Esophagus squamous epithelium (tissue), 5 donors: ENCODE results near the gene NUFIP2. TPM values are rescaled to one million over a fixed set of nuclear protein-coding genes. Genes with fewer than 3 reads are reported as not detected.
A peak's percentile ranks its signal among the peaks of the same experiment; 100 is the strongest.

Experiments
- DNase-seq: peaks from one replicate; lab custom pipeline; 2025; lab: John Stamatoyannopoulos, UW
- H3K27ac ChIP-seq, 4 donors: fragments of 200-600 bp; sonication (generic); one replicate each; pipeline ENCODE4 v1.5.1; 2016 to 2019; ENCODE audit warnings: mild to moderate bottlenecking in 1 of 4
- H3K27me3 ChIP-seq, 4 donors: fragments of 200-600 bp; sonication (generic); 1 replicate in 3 of 4; 2 replicates in 1 of 4; pipeline versions ENCODE4 v1.5.1 to v1.6.0; 2017 to 2021; ENCODE audit warnings: antibody characterized with exemption in 1 of 4
- H3K36me3 ChIP-seq, 3 donors: fragments of 200-600 bp; sonication (generic); one replicate each; pipeline ENCODE4 v1.5.1; 2016 to 2019
- H3K4me1 ChIP-seq, 3 donors: fragments of 200-600 bp; sonication (generic); one replicate each; pipeline ENCODE4 v1.5.1; 2017 to 2019
- H3K4me3 ChIP-seq, 4 donors: fragments of 200-600 bp; sonication (generic); 1 replicate in 3 of 4; 2 replicates in 1 of 4; pipeline ENCODE4 v1.5.1; 2016 to 2019; ENCODE audit warnings: mild to moderate bottlenecking in 2 of 4, moderate library complexity in 1 of 4
- H3K9me3 ChIP-seq, 3 donors: fragments of 200-600 bp; sonication (generic); one replicate each; pipeline ENCODE4 v1.5.1; 2016 to 2019
- POLR2A ChIP-seq, 4 donors: fragments of 450-650 bp; IDR thresholded peaks; one replicate each; pipeline ENCODE4 v1.6.1; 2017; ENCODE audit warnings: antibody characterized with exemption in 4 of 4, mild to moderate bottlenecking in 4 of 4, moderate library complexity in 3 of 4
- WGBS, 2 donors: methylation state at CpG; one replicate each; pipeline ENCODE4 v1.1.5; 2018; 5-methylcytosine and 5-hydroxymethylcytosine counted together
- intact Hi-C: fragments of 100-400 bp; cut with DNase I; formaldehyde crosslinking; loops from one replicate; pipeline ENCODE4 v1.15.0; 2022
- total RNA-seq, 4 donors: library from RNA; depleted of rRNA; stranded (reverse); fragments of >200 nt; gene quantifications; one replicate each; pipeline ENCODE4 v1.1.0, GENCODE V29; 2016
- TF ChIP-seq, protein P1 (sequence below), 6 experiments: fragments of 450-650 bp in 4 of 6; fragments of 200-600 bp in 2 of 6; sonication (generic) in 2 of 6; IDR thresholded peaks; one replicate each; pipeline ENCODE4 v1.5.1; 2016 to 2019; ENCODE audit warnings: antibody characterized with exemption in 6 of 6, mild to moderate bottlenecking in 4 of 6, moderate library complexity in 4 of 6
- donor health status: DM: yes; HTN: yes; CAD: no.

The NUFIP2 gene
- total RNA-seq, 4 donors from 2014 or later: 20.5 to 33.0 (median 28.4) TPM

- TF ChIP-seq, protein P1, sequence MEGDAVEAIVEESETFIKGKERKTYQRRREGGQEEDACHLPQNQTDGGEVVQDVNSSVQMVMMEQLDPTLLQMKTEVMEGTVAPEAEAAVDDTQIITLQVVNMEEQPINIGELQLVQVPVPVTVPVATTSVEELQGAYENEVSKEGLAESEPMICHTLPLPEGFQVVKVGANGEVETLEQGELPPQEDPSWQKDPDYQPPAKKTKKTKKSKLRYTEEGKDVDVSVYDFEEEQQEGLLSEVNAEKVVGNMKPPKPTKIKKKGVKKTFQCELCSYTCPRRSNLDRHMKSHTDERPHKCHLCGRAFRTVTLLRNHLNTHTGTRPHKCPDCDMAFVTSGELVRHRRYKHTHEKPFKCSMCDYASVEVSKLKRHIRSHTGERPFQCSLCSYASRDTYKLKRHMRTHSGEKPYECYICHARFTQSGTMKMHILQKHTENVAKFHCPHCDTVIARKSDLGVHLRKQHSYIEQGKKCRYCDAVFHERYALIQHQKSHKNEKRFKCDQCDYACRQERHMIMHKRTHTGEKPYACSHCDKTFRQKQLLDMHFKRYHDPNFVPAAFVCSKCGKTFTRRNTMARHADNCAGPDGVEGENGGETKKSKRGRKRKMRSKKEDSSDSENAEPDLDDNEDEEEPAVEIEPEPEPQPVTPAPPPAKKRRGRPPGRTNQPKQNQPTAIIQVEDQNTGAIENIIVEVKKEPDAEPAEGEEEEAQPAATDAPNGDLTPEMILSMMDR (IDR thresholded peaks at IDR 0.05): no peak
- no peak for TF ChIP-seq POLR2A (IDR thresholded peaks at IDR 0.05)
- Histone ChIP-seq H3K36me3 (no peaks in the 10 kb centered on the region), H3K27ac (no peak overlapping the region), H3K4me3 (no peak overlapping the region), H3K9me3 (no peaks in the 10 kb centered on the region), H3K27me3 (no peaks in the 10 kb centered on the region), H3K4me1 (peaks cover 3 to 9% (median 4%) of the 10 kb centered on the region in 3 donors)
- intact Hi-C loops: loop anchor here (10.0 kb wide), 1 partner anchor 144 kb away; no protein-coding TSS in a partner anchor
- WGBS, 2 donors: 89 to 100% methylated on average over 2 of the region's 2 CpGs
- DNase-seq: no peak
Observed at GRCh38 chr17:29299031-29299430, 5.1 kb upstream of the NUFIP2 start.

DNA sequence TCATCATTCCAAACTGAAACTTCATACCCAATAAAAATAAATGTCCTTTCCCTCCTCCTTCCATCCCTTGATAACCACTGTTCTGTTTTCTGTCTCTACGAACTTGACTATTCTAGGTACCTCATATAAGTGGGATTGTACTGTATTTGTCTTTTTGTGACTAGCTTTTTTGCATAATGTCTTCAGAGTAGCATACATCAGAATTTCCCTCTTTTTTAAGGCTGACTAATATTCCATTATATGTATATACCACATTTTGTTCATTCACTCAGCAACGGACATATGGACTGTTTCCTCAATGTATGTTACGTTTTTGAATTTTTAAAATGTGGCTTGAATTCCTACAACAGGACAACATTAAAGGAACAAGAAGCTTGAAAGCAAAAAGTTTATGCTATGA, 1.5 kb upstream of the NUFIP2 start:
- intact Hi-C loops: loop anchor here (10.0 kb wide), 1 partner anchor 141 kb away; no protein-coding TSS in a partner anchor
- Histone ChIP-seq H3K36me3 (no peaks in the 10 kb centered on the region), H3K27me3 (no peaks in the 10 kb centered on the region), H3K9me3 (no peaks in the 10 kb centered on the region), H3K4me3 (no peak overlapping the region), H3K4me1 (peaks cover 12 to 27% (median 16%) of the 10 kb centered on the region in 3 donors), H3K27ac (no peak overlapping the region)
- 87 to 98% methylated on average over 3 of the region's 3 CpGs for WGBS, 2 donors
- TF ChIP-seq POLR2A (IDR thresholded peaks at IDR 0.05): no peak
- TF ChIP-seq, protein P1 (IDR thresholded peaks at IDR 0.05): no peak
- no peak for DNase-seq

- Histone ChIP-seq H3K27me3 (no peaks in the 10 kb centered on the region), H3K27ac (peak overlapping the region; percentile 99 to 100 (median 100)), H3K4me3 (peak overlapping the region; percentile 92 to 99 (median 96)), H3K9me3 (no peaks in the 10 kb centered on the region), H3K4me1 (peaks cover 20 to 35% (median 25%) of the 10 kb centered on the region in 3 donors), H3K36me3 (peaks cover 0 to 8% (median 0%) of the 10 kb centered on the region in 3 donors)
- TF ChIP-seq, protein P1 (IDR thresholded peaks at IDR 0.05): no peak
- TF ChIP-seq POLR2A (IDR thresholded peaks at IDR 0.05): no peak
- intact Hi-C loops: loop anchor here (10.0 kb wide), 1 partner anchor 140 kb away; no protein-coding TSS in a partner anchor
- 0 to 3% methylated on average over 2 of the region's 2 CpGs for WGBS, 2 donors
- no peak for DNase-seq
Observed at GRCh38 chr17:29294580-29294900, 592 bp upstream of the NUFIP2 start.

DNA sequence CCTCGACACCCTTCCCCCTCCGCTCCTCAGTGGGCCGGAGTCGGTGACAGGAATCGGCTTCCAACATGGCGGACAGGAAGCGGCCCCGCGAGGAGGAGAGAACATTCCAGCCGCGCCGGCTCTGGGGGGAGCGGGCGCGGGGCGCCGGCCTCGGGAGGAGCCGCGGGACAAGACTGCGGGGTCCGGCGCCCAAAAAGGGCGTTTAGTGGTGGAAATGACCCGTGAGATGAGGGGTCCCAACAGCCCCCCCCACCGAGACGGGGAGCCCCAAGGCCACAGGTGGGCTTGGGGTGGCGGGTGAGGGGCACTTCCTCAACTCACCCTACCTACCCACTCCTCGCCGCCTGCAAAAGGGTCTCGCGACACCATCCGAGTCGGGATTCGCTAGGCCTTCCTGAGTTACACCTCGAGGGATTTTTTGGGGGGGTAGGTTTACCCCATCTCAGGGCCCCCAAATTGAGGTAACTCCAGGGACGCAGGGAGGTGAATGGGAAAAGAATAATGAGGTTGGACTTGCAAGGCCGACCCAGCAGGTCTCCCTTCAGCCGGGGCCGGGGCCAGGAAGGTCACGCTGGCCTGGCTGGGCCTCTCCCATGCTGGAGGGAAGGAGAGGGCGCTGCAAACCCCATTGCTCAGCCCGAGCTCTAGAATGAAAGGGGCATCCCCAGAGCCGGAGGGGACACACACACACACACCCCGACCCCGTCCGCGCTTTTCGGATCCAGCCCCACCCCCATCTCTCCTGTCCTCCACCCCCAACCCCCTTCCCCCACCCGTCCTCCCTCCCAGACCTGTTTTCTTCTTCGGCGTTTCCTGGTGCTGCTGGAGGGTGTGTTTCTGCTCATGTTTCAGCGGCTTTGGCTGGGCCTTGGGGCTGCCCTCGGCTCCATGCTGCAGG, 707 bp downstream of the NUFIP2 start:
- H3K4me3 ChIP-seq: peak overlapping the region; percentile 92 to 99 (median 96)
- H3K4me1 ChIP-seq: peaks cover 24 to 48% (median 36%) of the 10 kb centered on the region in 3 donors
- TF ChIP-seq, protein P1 (IDR thresholded peaks at IDR 0.05): no peak
- peak in 1 of 4 donors; percentile 12 for TF ChIP-seq POLR2A (IDR thresholded peaks at IDR 0.05)
- peaks cover 0 to 19% (median 0%) of the 10 kb centered on the region in 3 donors for H3K36me3 ChIP-seq
- no peaks in the 10 kb centered on the region for H3K9me3 ChIP-seq
- intact Hi-C loops: loop anchor here (10.0 kb wide), 1 partner anchor 138 kb away; no protein-coding TSS in a partner anchor
- H3K27ac ChIP-seq: peak overlapping the region; percentile 99 to 100 (median 100)
- H3K27me3 ChIP-seq: no peaks in the 10 kb centered on the region
- DNase-seq: no peak
- WGBS, 2 donors: 0% methylated on average over 16 to 22 of the region's 54 CpGs
